HG03460 (cell line): Measurements from ENCODE around the gene TKTL2.
"Not testable (repeated sequence)": the region's sequence is repeated elsewhere in the genome, so short reads cannot be mapped to it uniquely, and the experiment has no call there.

Experiments used
- ATAC-seq: cut with Tn5 transposase; IDR thresholded peaks from one replicate; pipeline ENCODE4 v1.9.1; 2021; ENCODE audit not compliant: unreplicated experiment

Gene TKTL2

GRCh38 chr4:163448540-163449203 is 24.9 kb downstream of the TKTL2 start:
- no peak for ATAC-seq

- ATAC-seq = no peak
These were observed 26.1 kb downstream of the TKTL2 start for GRCh38 chr4:163447481-163447880.

GRCh38 chr4:163447023-163447422 is 26.5 kb downstream of the TKTL2 start:
- not testable (repeated sequence) for ATAC-seq

DNA sequence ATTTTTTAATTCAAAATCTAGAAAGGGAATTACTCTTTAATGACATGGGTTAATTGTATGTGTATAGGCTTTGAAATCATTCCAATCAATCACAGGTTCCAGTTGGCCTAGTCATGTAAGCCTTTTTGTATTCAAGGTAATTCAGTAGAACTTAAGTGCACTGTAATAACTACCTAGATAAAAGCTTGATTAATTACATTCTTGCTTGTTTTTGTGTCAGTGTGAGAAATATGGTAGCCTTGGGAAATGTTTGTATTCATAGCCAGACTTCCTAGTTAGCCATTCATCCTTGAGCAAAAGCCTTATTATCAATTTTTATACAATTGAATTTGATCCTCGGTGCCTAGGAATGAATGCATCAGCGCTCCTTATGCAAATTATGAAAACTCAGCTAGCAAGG is 33.5 kb downstream of the TKTL2 start:
- no peak for ATAC-seq
